Measurements from ENCODE around the gene ARTN. TPM values are rescaled to one million over a fixed set of nuclear protein-coding genes. Genes with fewer than 3 reads are reported as not detected.

The ARTN gene
- total and polyA plus RNA-seq, 9 of the 15 experiments (the other 6 are each of a cell fraction or from before 2014, with no cell fraction given) = 0.06 to 0.38 TPM; not detected in 7

DNA sequence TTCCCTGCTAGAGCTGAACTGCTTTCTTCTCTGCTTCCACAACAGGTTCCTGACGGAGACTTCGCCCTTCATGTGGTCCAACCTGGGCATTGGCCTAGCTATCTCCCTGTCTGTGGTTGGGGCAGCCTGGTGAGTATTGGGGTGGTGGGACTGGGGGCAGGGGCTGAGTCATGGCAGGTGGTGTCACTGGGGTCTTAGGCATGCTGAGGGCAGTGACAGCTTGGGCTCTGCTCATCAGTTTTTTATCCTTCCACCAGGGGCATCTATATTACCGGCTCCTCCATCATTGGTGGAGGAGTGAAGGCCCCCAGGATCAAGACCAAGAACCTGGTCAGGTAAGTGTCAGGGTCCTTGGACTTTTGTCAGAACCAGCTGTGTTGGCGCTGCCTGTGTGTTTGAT is 42.4 kb downstream of the ARTN start (continued):
- TF ChIP-seq ILF3 (IDR thresholded peaks at IDR 0.05; ENCODE audit: borderline replicate concordance) (no peak), MAFK (IDR thresholded peaks at IDR 0.05; ENCODE audit: low read length) (no peak), ZNF766 (CRISPR knock-in tag; conservative IDR thresholded peaks at IDR 0.05) (no peak), KHSRP (IDR thresholded peaks at IDR 0.05) (no peak), ETS2 (tag; IDR thresholded peaks at IDR 0.05; ENCODE audit: borderline replicate concordance, poor library complexity, severe bottlenecking) (no peak), HNRNPUL1 (IDR thresholded peaks at IDR 0.05; ENCODE audit: low read length) (no peak), ZSCAN29 (IDR thresholded peaks at IDR 0.05) (no peak)
- TF ChIP-seq, protein P1, sequence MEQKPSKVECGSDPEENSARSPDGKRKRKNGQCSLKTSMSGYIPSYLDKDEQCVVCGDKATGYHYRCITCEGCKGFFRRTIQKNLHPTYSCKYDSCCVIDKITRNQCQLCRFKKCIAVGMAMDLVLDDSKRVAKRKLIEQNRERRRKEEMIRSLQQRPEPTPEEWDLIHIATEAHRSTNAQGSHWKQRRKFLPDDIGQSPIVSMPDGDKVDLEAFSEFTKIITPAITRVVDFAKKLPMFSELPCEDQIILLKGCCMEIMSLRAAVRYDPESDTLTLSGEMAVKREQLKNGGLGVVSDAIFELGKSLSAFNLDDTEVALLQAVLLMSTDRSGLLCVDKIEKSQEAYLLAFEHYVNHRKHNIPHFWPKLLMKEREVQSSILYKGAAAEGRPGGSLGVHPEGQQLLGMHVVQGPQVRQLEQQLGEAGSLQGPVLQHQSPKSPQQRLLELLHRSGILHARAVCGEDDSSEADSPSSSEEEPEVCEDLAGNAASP (IDR thresholded peaks at IDR 0.05) = no peak
- TF ChIP-seq, protein P2, sequence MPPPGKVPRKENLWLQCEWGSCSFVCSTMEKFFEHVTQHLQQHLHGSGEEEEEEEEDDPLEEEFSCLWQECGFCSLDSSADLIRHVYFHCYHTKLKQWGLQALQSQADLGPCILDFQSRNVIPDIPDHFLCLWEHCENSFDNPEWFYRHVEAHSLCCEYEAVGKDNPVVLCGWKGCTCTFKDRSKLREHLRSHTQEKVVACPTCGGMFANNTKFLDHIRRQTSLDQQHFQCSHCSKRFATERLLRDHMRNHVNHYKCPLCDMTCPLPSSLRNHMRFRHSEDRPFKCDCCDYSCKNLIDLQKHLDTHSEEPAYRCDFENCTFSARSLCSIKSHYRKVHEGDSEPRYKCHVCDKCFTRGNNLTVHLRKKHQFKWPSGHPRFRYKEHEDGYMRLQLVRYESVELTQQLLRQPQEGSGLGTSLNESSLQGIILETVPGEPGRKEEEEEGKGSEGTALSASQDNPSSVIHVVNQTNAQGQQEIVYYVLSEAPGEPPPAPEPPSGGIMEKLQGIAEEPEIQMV (tag; conservative IDR thresholded peaks at IDR 0.05; ENCODE audit: low read depth) = no peak

DNA sequence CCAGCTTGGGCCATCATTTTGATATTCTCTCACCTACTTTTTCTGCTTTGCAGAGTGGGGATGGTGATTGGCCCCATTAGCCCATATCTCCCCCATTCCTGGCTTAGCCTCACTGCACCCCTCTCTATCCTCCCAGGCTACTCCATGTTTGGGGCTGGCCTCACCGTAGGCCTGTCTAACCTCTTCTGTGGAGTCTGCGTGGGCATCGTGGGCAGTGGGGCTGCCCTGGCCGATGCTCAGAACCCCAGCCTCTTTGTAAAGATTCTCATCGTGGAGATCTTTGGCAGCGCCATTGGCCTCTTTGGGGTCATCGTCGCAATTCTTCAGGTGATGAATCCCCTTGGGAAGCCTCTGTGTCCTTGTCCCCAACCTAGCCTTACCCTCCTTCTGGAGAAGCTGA is 43.3 kb downstream of the ARTN start:
- H3K27ac ChIP-seq (ENCODE audit: extremely low read depth, low read depth, low read length) = no peak overlapping the region
- H3K4me2 ChIP-seq (ENCODE audit: insufficient read depth, low read length) = no peak overlapping the region
- POLR2A ChIA-PET = interaction anchor here (0.6 to 2.5 kb wide), 7 partner anchors 12 to 59 kb away, joined by 3 to 10 read pairs (median 5); partner anchors contain the start of gene CCDC24

More for the DNA sequence above, 43.3 kb downstream of the ARTN start:
- peaks cover 47 to 73% of the 10 kb centered on the region in 2 experiments for H3K4me1 ChIP-seq (replicated peaks in 1 of 2; ENCODE audit: control insufficient read depth in 2 of 2, insufficient read depth in 2 of 2, low read length in 2 of 2)
- H4K20me1 ChIP-seq (replicated peaks; ENCODE audit: control insufficient read depth, insufficient read depth, low read length) = peaks cover 24% of the 10 kb centered on the region
- no peaks in the 10 kb centered on the region for H3K9me3 ChIP-seq (replicated peaks; ENCODE audit: control insufficient read depth, insufficient read depth, low read depth, low read length)
- 95% methylated on average over 8 of the region's 8 CpGs for WGBS (ENCODE audit: insufficient coverage, low coverage, missing lambda C conversion rate)
- H2AFZ ChIP-seq (ENCODE audit: low read depth, low read length) = no peak overlapping the region
- H3K79me2 ChIP-seq (ENCODE audit: control insufficient read depth, insufficient read depth, low read length) = peaks cover 68% of the 10 kb centered on the region
- H3K36me3 ChIP-seq (ENCODE audit: control insufficient read depth, insufficient read depth, low read length) = peaks cover 65% of the 10 kb centered on the region
- no peak overlapping the region for H3K4me3 ChIP-seq
- BruUV-seq (replicated peaks) = no TSS peak
- peak overlapping the region in 1 of 2 experiments; percentile 66; a peak in 1 of 4 replicates for H3K9ac ChIP-seq (ENCODE audit: insufficient read depth in 1 of 2, low read depth in 2 of 2, low read length in 2 of 2)
- H3K9me1 ChIP-seq (ENCODE audit: control insufficient read depth, insufficient read depth, low read length) = peaks cover 14% of the 10 kb centered on the region
- peak; percentile 39; the same call in 1 of the 2 replicates for TF ChIP-seq RBFOX2 (IDR thresholded peaks at IDR 0.05; ENCODE audit: low read depth, low read length)
- no peak for TF ChIP-seq YBX1 (IDR thresholded peaks at IDR 0.05)
- FAIRE-seq (no peak), ATAC-seq (no peak), DNase-seq (ENCODE audit: extremely low read depth in 1 of 4, low spot score in 3 of 4) (no peak)
- H3K27me3 ChIP-seq (ENCODE audit: control insufficient read depth in 2 of 2, insufficient read depth in 2 of 2, low read length in 2 of 2) = no peaks in the 10 kb centered on the region
- CTCF ChIA-PET (ENCODE audit: low intra/inter-chr PET ratio) = no interaction called here
- intact Hi-C loops (cut with micrococcal nuclease) = no loop called here
- in situ Hi-C loops (cut with MboI) = no loop called here

All from K562 (cell line).